Nephron progenitor cell (in vitro differentiated cells): ENCODE data around the gene VSTM2L.
A peak's percentile ranks its signal among the peaks of the same experiment; 100 is the strongest.

ENCODE experiments used
- DNase-seq: peaks from one replicate; pipeline ENCODE4 v3.0.0; 2021
- H3K27ac Mint-ChIP-seq: 2 replicates; pipeline ENCODE4 v1.8.0; 2021; ENCODE audit warnings: mild to moderate bottlenecking, moderate library complexity, mixed read lengths
- H3K27me3 Mint-ChIP-seq: 2 replicates; pipeline ENCODE4 v1.8.0; 2021; ENCODE audit warnings: mild to moderate bottlenecking, low read depth, mixed read lengths; ENCODE audit not compliant: poor library complexity
- H3K36me3 Mint-ChIP-seq: 2 replicates; pipeline ENCODE4 v1.8.0; 2021; ENCODE audit warnings: low read depth, mixed read lengths
- H3K4me1 Mint-ChIP-seq: 2 replicates; pipeline ENCODE4 v1.8.0; 2021; ENCODE audit warnings: mixed read lengths
- H3K4me3 Mint-ChIP-seq: 2 replicates; pipeline ENCODE4 v1.8.0; 2021; ENCODE audit warnings: mild to moderate bottlenecking, moderate library complexity, mixed read lengths
- H3K9me3 Mint-ChIP-seq: 2 replicates; pipeline ENCODE4 v1.8.0; 2021; ENCODE audit warnings: mild to moderate bottlenecking, moderate library complexity, mixed read lengths
- CTCF ChIP-seq: fragments of 200-600 bp; sonication (generic); IDR thresholded peaks from 2 replicates; pipeline ENCODE4 v1.5.0; 2021; ENCODE audit warnings: antibody characterized with exemption

VSTM2L gene

GRCh38 chr20:37945091-37945547, 42.2 kb downstream of the VSTM2L start:
- no peak for TF ChIP-seq CTCF
- Mint-ChIP-seq H3K36me3 (peaks cover 5% of the 10 kb centered on the region), H3K27me3 (peaks cover 22% of the 10 kb centered on the region), H3K4me1 (peaks cover 11% of the 10 kb centered on the region), H3K9me3 (peaks cover 18% of the 10 kb centered on the region), H3K4me3 (no peak overlapping the region), H3K27ac (no peak overlapping the region)
- DNase-seq = no peak

GRCh38 chr20:37946946-37947345, 44.0 kb downstream of the VSTM2L start:
- H3K9me3 Mint-ChIP-seq = peaks cover 31% of the 10 kb centered on the region
- no peak for TF ChIP-seq CTCF
- H3K36me3 Mint-ChIP-seq = peaks cover 5% of the 10 kb centered on the region
- no peak for DNase-seq
- peak overlapping the region; percentile 33 for H3K27ac Mint-ChIP-seq
- peaks cover 11% of the 10 kb centered on the region for H3K4me1 Mint-ChIP-seq
- H3K4me3 Mint-ChIP-seq = no peak overlapping the region
- H3K27me3 Mint-ChIP-seq = peaks cover 18% of the 10 kb centered on the region

- Mint-ChIP-seq H3K4me3 (no peak overlapping the region), H3K27ac (no peak overlapping the region), H3K9me3 (peaks cover 34% of the 10 kb centered on the region), H3K36me3 (peaks cover 5% of the 10 kb centered on the region), H3K4me1 (peaks cover 6% of the 10 kb centered on the region), H3K27me3 (peaks cover 25% of the 10 kb centered on the region)
- no peak for DNase-seq
- no peak for TF ChIP-seq CTCF
Observed at GRCh38 chr20:37947943-37948342, 45.0 kb downstream of the VSTM2L start.

GRCh38 chr20:37948956-37949355, 46.0 kb downstream of the VSTM2L start:
- no peak overlapping the region for H3K27ac Mint-ChIP-seq
- H3K4me3 Mint-ChIP-seq = no peak overlapping the region
- peaks cover 34% of the 10 kb centered on the region for H3K9me3 Mint-ChIP-seq
- no peak for TF ChIP-seq CTCF
- peaks cover 27% of the 10 kb centered on the region for H3K27me3 Mint-ChIP-seq
- DNase-seq = no peak
- H3K4me1 Mint-ChIP-seq = no peaks in the 10 kb centered on the region
- H3K36me3 Mint-ChIP-seq = peaks cover 5% of the 10 kb centered on the region

- no peak for DNase-seq
- Mint-ChIP-seq H3K4me3 (no peak overlapping the region), H3K36me3 (no peaks in the 10 kb centered on the region), H3K27me3 (peaks cover 10% of the 10 kb centered on the region), H3K9me3 (peaks cover 16% of the 10 kb centered on the region), H3K27ac (no peak overlapping the region), H3K4me1 (no peaks in the 10 kb centered on the region)
- no peak for TF ChIP-seq CTCF
Observed at GRCh38 chr20:37954190-37954589, 51.3 kb downstream of the VSTM2L start.

GRCh38 chr20:37954626-37955025, 51.7 kb downstream of the VSTM2L start:
- Mint-ChIP-seq H3K27ac (no peak overlapping the region), H3K4me1 (no peaks in the 10 kb centered on the region), H3K27me3 (peaks cover 10% of the 10 kb centered on the region), H3K9me3 (peaks cover 16% of the 10 kb centered on the region), H3K36me3 (no peaks in the 10 kb centered on the region), H3K4me3 (no peak overlapping the region)
- no peak for DNase-seq
- no peak for TF ChIP-seq CTCF
